ENCODE data around the gene NUP62.
"Not testable (repeated sequence)": the region's sequence is repeated elsewhere in the genome, so short reads cannot be mapped to it uniquely, and the experiment has no call there.

GRCh38 chr19:49969355-49969754, 40.1 kb upstream of the NUP62 start:
- peak in 1 of 2 donors; percentile 15 for TF ChIP-seq POLR2AphosphoS5 (IDR thresholded peaks at IDR 0.05)
- TF ChIP-seq CTCF, POLR2A (IDR thresholded peaks at IDR 0.05): not testable (repeated sequence)
